Smooth muscle cell (in vitro differentiated cells): Measurements from ENCODE around the gene TIAM2. TPM values are rescaled to one million over a fixed set of nuclear protein-coding genes. Genes with fewer than 3 reads are reported as not detected.

Experiments used
- DNase-seq: peaks from one replicate; lab custom pipeline; 2025; ENCODE audit not compliant: unreplicated experiment; lab: John Stamatoyannopoulos, UW
- H2AFZ ChIP-seq: fragments of 200-600 bp; sonication (generic); 2 replicates; pipeline ENCODE4 v1.6.0; 2016; ENCODE audit warnings: antibody characterized with exemption, low read depth, mild to moderate bottlenecking
- H3F3A ChIP-seq: fragments of 200-600 bp; sonication (generic); 2 replicates; pipeline ENCODE4 v1.6.0; 2017; ENCODE audit warnings: antibody characterized with exemption, low read depth
- H3K27ac ChIP-seq: fragments of 200-600 bp; sonication (generic); 2 replicates; pipeline ENCODE4 v1.5.1; 2016; ENCODE audit warnings: low read depth, mild to moderate bottlenecking
- H3K27me3 ChIP-seq: fragments of 200-600 bp; sonication (generic); 2 replicates; pipeline ENCODE4 v1.6.1; 2016; ENCODE audit warnings: low read depth, mild to moderate bottlenecking
- H3K36me3 ChIP-seq: fragments of 200-600 bp; sonication (generic); 2 replicates; pipeline ENCODE4 v1.5.1; 2016; ENCODE audit warnings: low read depth
- H3K4me1 ChIP-seq: fragments of 200-600 bp; sonication (generic); 2 replicates; pipeline ENCODE4 v1.5.1; 2016; ENCODE audit warnings: low read depth
- H3K4me2 ChIP-seq: fragments of 200-600 bp; sonication (generic); 2 replicates; pipeline ENCODE4 v1.6.0; 2016; ENCODE audit warnings: mild to moderate bottlenecking
- H3K4me3 ChIP-seq: fragments of 200-600 bp; sonication (generic); 2 replicates; pipeline ENCODE4 v1.5.1; 2016; ENCODE audit warnings: mild to moderate bottlenecking
- H3K79me2 ChIP-seq: fragments of 200-600 bp; sonication (generic); 2 replicates; pipeline ENCODE4 v1.6.0; 2016; ENCODE audit warnings: low read depth, mild to moderate bottlenecking
- H3K9ac ChIP-seq: fragments of 200-600 bp; sonication (generic); 2 replicates; pipeline ENCODE4 v1.6.0; 2016; ENCODE audit warnings: low read depth
- H3K9me3 ChIP-seq: fragments of 200-600 bp; sonication (generic); replicated peaks from 2 replicates; pipeline ENCODE4 v1.5.1; 2016; ENCODE audit warnings: low read depth
- H4K20me1 ChIP-seq: fragments of 200-600 bp; sonication (generic); 2 replicates; pipeline ENCODE4 v1.6.0; 2016; ENCODE audit warnings: low read depth
- WGBS: methylation state at CpG from one replicate; pipeline ENCODE4 v1.1.7; 2016; ENCODE audit warnings: low lambda C conversion rate; 5-methylcytosine and 5-hydroxymethylcytosine counted together
- polyA plus RNA-seq: library from polyadenylated mRNA; unstranded; fragments of >200 nt; fragmentation: Nextera tagmentation; extraction: Ambion mirVana; gene quantifications from 2 replicates; pipeline ENCODE4 v1.2.1, GENCODE V29; 2016
- total RNA-seq: library from RNA; depleted of rRNA; stranded (reverse); fragments of >200 nt; gene quantifications from 2 replicates; pipeline ENCODE4 v1.2.3, GENCODE V29; 2014
- TF ChIP-seq, protein P1 (sequence below): fragments of 200-600 bp; sonication (generic); IDR thresholded peaks from 2 replicates; pipeline ENCODE4 v1.5.1; 2017; ENCODE audit warnings: borderline replicate concordance, mild to moderate bottlenecking, antibody characterized with exemption; ENCODE audit not compliant: insufficient read depth, poor library complexity, severe bottlenecking

The TIAM2 gene
- total and polyA plus RNA-seq, 2 experiments from 2014 or later = 13.1 to 24.9 TPM

DNA sequence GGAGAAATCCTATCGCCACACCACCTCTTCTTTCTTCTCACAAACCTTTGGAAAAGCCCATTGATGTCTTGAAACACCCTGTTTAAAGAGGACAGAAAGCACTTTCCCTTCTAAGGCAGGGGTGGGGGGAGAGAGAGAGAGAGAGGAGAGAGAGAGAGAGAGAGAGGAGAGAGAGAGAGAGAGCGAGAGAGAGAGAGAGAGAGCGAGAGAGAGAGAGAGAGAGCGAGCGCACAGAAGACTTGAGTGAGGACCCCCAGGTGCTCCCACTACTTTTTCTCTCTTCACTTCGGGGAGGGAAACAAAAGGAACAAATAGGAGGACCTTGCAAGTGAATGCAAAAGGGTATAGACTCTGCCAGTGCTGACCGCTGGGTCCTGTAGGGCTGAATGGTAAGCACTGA, 52.4 kb downstream of the TIAM2 start:
- TF ChIP-seq, protein P1, sequence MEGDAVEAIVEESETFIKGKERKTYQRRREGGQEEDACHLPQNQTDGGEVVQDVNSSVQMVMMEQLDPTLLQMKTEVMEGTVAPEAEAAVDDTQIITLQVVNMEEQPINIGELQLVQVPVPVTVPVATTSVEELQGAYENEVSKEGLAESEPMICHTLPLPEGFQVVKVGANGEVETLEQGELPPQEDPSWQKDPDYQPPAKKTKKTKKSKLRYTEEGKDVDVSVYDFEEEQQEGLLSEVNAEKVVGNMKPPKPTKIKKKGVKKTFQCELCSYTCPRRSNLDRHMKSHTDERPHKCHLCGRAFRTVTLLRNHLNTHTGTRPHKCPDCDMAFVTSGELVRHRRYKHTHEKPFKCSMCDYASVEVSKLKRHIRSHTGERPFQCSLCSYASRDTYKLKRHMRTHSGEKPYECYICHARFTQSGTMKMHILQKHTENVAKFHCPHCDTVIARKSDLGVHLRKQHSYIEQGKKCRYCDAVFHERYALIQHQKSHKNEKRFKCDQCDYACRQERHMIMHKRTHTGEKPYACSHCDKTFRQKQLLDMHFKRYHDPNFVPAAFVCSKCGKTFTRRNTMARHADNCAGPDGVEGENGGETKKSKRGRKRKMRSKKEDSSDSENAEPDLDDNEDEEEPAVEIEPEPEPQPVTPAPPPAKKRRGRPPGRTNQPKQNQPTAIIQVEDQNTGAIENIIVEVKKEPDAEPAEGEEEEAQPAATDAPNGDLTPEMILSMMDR = no peak

GRCh38 chr6:155050311-155050710, 55.2 kb downstream of the TIAM2 start:
- Histone ChIP-seq H3K79me2 (no peaks in the 10 kb centered on the region), H3F3A (no peaks in the 10 kb centered on the region), H3K4me1 (no peaks in the 10 kb centered on the region), H3K27me3 (no peaks in the 10 kb centered on the region), H3K9ac (no peak overlapping the region), H2AFZ (no peak overlapping the region), H3K4me2 (peak overlapping the region; percentile 17), H3K4me3 (no peak overlapping the region), H3K27ac (peak overlapping the region; percentile 60), H3K36me3 (no peaks in the 10 kb centered on the region), H4K20me1 (peaks cover 14% of the 10 kb centered on the region), H3K9me3 (no peaks in the 10 kb centered on the region)
- 66% methylated on average over 5 of the region's 5 CpGs for WGBS
- TF ChIP-seq, protein P1 = no peak
- no peak for DNase-seq

More for the DNA sequence above, 52.4 kb downstream of the TIAM2 start:
- H3K36me3 ChIP-seq = no peaks in the 10 kb centered on the region
- no peaks in the 10 kb centered on the region for H3F3A ChIP-seq
- H2AFZ ChIP-seq = no peak overlapping the region
- H3K9ac ChIP-seq = no peak overlapping the region
- H3K4me1 ChIP-seq = no peaks in the 10 kb centered on the region
- 70% methylated on average over 7 of the region's 7 CpGs for WGBS
- no peaks in the 10 kb centered on the region for H3K9me3 ChIP-seq
- peaks cover 19% of the 10 kb centered on the region for H4K20me1 ChIP-seq
- H3K4me2 ChIP-seq = no peak overlapping the region
- no peaks in the 10 kb centered on the region for H3K27me3 ChIP-seq
- H3K79me2 ChIP-seq = no peaks in the 10 kb centered on the region
- no peak overlapping the region for H3K27ac ChIP-seq
- no peak overlapping the region for H3K4me3 ChIP-seq
- DNase-seq = no peak

DNA sequence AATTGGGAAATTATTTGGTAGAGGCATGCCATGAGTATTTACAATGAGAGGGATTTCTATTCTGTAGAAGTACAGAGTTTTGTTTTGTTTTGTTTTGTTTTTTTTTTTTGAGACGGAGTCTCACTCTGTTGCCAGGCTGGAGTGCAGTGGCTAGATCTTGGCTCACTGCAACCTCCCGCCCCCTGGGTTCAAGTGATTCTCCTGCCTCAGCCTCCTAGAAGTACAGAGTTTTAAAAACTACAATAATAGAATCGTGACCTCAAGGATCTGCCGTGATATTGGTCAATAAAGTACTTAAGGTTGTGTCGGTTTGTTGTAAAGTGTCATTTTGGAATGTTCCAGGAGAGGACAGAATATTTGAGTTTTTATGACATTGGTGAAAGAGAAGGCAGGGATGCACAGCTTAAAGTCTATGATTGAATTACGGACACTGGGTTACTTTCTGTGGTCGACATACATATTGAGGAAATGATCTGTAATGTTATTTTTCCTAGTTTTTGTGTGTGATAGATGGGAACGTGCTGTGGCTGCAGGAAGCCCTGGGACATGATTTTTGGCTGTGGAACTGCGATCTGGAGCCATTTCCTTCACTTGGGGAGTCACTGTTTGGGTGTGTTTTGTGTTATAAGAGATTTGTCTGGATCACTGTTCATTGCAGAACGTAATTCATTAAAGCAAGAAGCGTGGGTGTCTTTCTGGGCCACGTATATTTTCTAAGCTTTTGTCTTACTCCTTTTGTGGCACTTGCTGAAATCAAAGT, 59.6 kb downstream of the TIAM2 start:
- no peaks in the 10 kb centered on the region for H3F3A ChIP-seq
- H3K4me2 ChIP-seq = no peak overlapping the region
- no peaks in the 10 kb centered on the region for H3K27me3 ChIP-seq
- no peak overlapping the region for H2AFZ ChIP-seq
- no peaks in the 10 kb centered on the region for H3K36me3 ChIP-seq
- H3K27ac ChIP-seq = no peak overlapping the region
- TF ChIP-seq, protein P1 = no peak
- no peaks in the 10 kb centered on the region for H3K79me2 ChIP-seq
- WGBS = 77% methylated on average over 12 of the region's 12 CpGs
- no peak overlapping the region for H3K4me3 ChIP-seq
- DNase-seq = no peak
- no peaks in the 10 kb centered on the region for H3K9me3 ChIP-seq
- H3K9ac ChIP-seq = no peak overlapping the region
- peaks cover 11% of the 10 kb centered on the region for H4K20me1 ChIP-seq
- H3K4me1 ChIP-seq = no peaks in the 10 kb centered on the region

GRCh38 chr6:155055729-155056128, 60.6 kb downstream of the TIAM2 start:
- TF ChIP-seq, protein P1 = no peak
- DNase-seq = no peak
- no peaks in the 10 kb centered on the region for H3F3A ChIP-seq
- H4K20me1 ChIP-seq = peaks cover 3% of the 10 kb centered on the region
- WGBS = 95% methylated on average over 2 of the region's 2 CpGs
- no peaks in the 10 kb centered on the region for H3K79me2 ChIP-seq
- H3K4me2 ChIP-seq = no peak overlapping the region
- H3K4me3 ChIP-seq = no peak overlapping the region
- no peaks in the 10 kb centered on the region for H3K27me3 ChIP-seq
- no peaks in the 10 kb centered on the region for H3K9me3 ChIP-seq
- H3K9ac ChIP-seq = no peak overlapping the region
- H2AFZ ChIP-seq = no peak overlapping the region
- H3K27ac ChIP-seq = no peak overlapping the region
- no peaks in the 10 kb centered on the region for H3K36me3 ChIP-seq
- H3K4me1 ChIP-seq = no peaks in the 10 kb centered on the region
